Mononuclear cell (primary cell): ENCODE results near the gene TPST1. TPM values are rescaled to one million over a fixed set of nuclear protein-coding genes. Genes with fewer than 3 reads are reported as not detected.
"Not testable (repeated sequence)": the region's sequence is repeated elsewhere in the genome, so short reads cannot be mapped to it uniquely, and the experiment has no call there.

Experiments
- H3K27me3 ChIP-seq: 2 replicates; pipeline ENCODE4 v1.6.0; 2011; ENCODE audit warnings: low read length, control low read depth; ENCODE audit not compliant: insufficient read depth
- H3K4me1 ChIP-seq: 2 replicates; pipeline ENCODE4 v1.5.1; 2011; ENCODE audit warnings: mild to moderate bottlenecking, low read length, control low read depth; ENCODE audit not compliant: insufficient read depth
- H3K4me3 ChIP-seq: 2 replicates; pipeline ENCODE4 v1.5.1; 2011; ENCODE audit warnings: mild to moderate bottlenecking, low read length, moderate library complexity
- H3K9me3 ChIP-seq: 2 replicates; pipeline ENCODE4 v1.5.1; 2011; ENCODE audit warnings: low read depth, mild to moderate bottlenecking, control low read depth, low read length
- total RNA-seq: library from RNA; depleted of rRNA; stranded (reverse); fragments of >200 nt; gene quantifications from one replicate; pipeline ENCODE4 v1.2.3, GENCODE V29; 2012

The TPST1 gene
- total RNA-seq, 1 donor: 7.9 TPM

- Histone ChIP-seq H3K9me3 (no peaks in the 10 kb centered on the region), H3K27me3 (no peaks in the 10 kb centered on the region), H3K4me1 (no peaks in the 10 kb centered on the region), H3K4me3 (no peak overlapping the region)
Measured at GRCh38 chr7:66308411-66308810, 103.3 kb downstream of the TPST1 start.

- Histone ChIP-seq H3K9me3 (no peaks in the 10 kb centered on the region), H3K4me1 (no peaks in the 10 kb centered on the region), H3K4me3 (no peak overlapping the region), H3K27me3 (no peaks in the 10 kb centered on the region)
Measured at GRCh38 chr7:66310620-66311019, 105.5 kb downstream of the TPST1 start.

DNA sequence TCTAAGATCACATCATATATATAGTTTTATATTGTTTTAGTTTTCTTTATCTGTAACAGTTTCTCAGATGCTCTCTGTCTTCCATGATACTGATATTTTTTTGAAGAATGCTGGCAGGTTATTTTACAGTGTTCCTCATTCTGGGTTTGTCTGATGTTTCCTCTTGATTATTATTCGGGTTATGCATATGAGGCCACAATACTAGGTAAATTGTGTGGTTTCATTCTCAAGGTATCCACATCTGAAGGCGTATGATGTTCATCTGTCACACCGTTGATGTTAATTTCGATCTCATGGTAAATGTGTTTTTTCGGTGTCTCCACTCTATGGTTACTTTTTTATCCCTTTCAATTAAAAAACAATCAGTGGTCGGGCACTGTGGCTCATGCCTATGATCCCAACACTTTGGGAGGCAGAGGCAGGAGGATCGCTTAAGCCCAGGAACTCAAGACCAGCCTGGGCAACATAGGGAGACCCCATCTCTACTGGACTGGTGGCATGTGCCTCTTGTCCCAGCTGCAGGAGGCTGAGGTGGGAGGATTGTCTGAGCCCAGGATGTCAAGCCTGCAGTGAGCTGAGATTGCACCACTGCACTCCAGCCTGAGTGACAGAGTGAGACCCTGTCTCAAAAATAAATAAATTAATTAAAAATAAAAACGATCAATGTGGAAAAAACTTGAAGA lies 108.9 kb downstream of the TPST1 start:
- H3K4me1 ChIP-seq: no peaks in the 10 kb centered on the region
- no peaks in the 10 kb centered on the region for H3K27me3 ChIP-seq
- no peaks in the 10 kb centered on the region for H3K9me3 ChIP-seq
- no peak overlapping the region for H3K4me3 ChIP-seq

DNA sequence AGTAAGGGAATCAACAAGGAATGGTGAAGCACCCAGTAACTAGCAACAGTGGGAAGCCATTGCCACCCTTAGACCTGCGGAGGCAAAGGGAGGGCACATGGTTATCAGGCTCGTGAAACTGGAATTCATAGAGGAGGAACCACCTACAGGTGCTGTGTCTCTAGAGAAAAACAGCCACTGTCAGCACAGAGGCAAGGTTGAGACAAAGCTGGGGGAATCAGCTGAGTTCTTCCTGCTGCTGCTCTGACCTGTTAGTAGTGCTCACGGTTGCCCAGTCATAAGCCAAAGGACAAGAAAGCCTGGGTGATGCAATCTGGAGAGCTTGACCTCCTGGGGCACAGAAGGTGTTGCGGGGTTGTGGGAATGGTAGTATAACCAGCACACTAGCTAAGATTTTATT lies 110.1 kb downstream of the TPST1 start:
- no peaks in the 10 kb centered on the region for H3K4me1 ChIP-seq
- H3K9me3 ChIP-seq: no peaks in the 10 kb centered on the region
- no peaks in the 10 kb centered on the region for H3K27me3 ChIP-seq
- no peak overlapping the region for H3K4me3 ChIP-seq

- Histone ChIP-seq H3K27me3 (no peaks in the 10 kb centered on the region), H3K4me1 (no peaks in the 10 kb centered on the region), H3K9me3 (peaks cover 7% of the 10 kb centered on the region), H3K4me3 (no peak overlapping the region)
Measured at GRCh38 chr7:66319407-66319979, 114.4 kb downstream of the TPST1 start.

- Histone ChIP-seq H3K4me3 (no peak overlapping the region), H3K4me1 (peaks cover 4% of the 10 kb centered on the region), H3K27me3 (no peaks in the 10 kb centered on the region), H3K9me3 (peaks cover 7% of the 10 kb centered on the region)
Measured at GRCh38 chr7:66321283-66321682, 116.1 kb downstream of the TPST1 start.

- Histone ChIP-seq H3K9me3 (peaks cover 7% of the 10 kb centered on the region), H3K4me1 (peaks cover 4% of the 10 kb centered on the region), H3K4me3 (no peak overlapping the region), H3K27me3 (no peaks in the 10 kb centered on the region)
Measured at GRCh38 chr7:66323114-66323796, 118.1 kb downstream of the TPST1 start.

DNA sequence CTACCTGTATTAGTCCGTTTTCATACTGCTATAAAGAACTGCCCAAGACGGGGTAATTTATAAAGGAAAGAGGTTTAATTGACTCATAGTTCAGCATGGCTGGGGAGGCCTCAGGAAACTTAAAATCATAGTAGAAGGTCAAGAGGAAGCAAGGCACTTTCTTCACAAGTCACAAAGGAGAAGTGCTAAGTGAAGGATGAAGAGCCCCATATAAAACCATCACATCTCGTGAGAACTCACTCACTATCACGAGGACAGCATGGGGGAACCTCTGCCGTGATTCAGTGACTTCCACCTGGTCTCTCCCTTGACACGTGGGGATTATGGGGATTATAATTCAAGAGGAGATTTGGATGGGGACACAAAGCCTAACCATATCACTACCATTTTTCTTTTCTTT lies 119.9 kb downstream of the TPST1 start:
- not testable (repeated sequence) for H3K4me1 ChIP-seq, H3K27me3 ChIP-seq, H3K4me3 ChIP-seq, H3K9me3 ChIP-seq

GRCh38 chr7:66326501-66327215 lies 121.5 kb downstream of the TPST1 start:
- no peaks in the 10 kb centered on the region for H3K27me3 ChIP-seq
- peaks cover 4% of the 10 kb centered on the region for H3K4me1 ChIP-seq
- no peak overlapping the region for H3K4me3 ChIP-seq
- H3K9me3 ChIP-seq: peaks cover under 1% of the 10 kb centered on the region

- Histone ChIP-seq H3K9me3 (no peaks in the 10 kb centered on the region), H3K27me3 (no peaks in the 10 kb centered on the region), H3K4me3 (no peak overlapping the region), H3K4me1 (peaks cover 4% of the 10 kb centered on the region)
Measured at GRCh38 chr7:66330961-66331360, 125.8 kb downstream of the TPST1 start.

GRCh38 chr7:66331883-66332282 lies 126.7 kb downstream of the TPST1 start:
- H3K9me3 ChIP-seq: peaks cover 7% of the 10 kb centered on the region
- H3K4me3 ChIP-seq: no peak overlapping the region
- H3K4me1 ChIP-seq: peaks cover 4% of the 10 kb centered on the region
- no peaks in the 10 kb centered on the region for H3K27me3 ChIP-seq

DNA sequence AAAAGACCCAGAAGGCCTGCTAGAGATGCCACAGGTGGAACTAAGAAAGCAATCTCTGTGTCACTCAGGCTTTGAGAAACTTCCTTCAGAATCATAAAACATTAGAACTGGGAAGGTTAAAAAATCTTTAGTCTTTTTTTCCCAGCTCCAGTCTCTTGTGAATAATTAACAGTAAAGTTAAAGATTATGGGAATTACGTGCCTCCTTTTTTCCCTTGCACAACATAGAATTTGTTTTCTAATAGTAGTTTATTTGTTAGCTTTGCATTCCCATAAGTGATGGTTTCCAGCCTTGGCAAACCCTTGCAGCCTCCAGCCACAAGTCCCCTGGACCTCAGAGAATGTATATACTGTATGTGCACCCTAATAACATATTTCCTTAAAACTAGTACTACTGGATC lies 128.3 kb downstream of the TPST1 start:
- Histone ChIP-seq H3K4me3 (no peak overlapping the region), H3K27me3 (no peaks in the 10 kb centered on the region), H3K9me3 (peaks cover 9% of the 10 kb centered on the region), H3K4me1 (peaks cover 4% of the 10 kb centered on the region)

DNA sequence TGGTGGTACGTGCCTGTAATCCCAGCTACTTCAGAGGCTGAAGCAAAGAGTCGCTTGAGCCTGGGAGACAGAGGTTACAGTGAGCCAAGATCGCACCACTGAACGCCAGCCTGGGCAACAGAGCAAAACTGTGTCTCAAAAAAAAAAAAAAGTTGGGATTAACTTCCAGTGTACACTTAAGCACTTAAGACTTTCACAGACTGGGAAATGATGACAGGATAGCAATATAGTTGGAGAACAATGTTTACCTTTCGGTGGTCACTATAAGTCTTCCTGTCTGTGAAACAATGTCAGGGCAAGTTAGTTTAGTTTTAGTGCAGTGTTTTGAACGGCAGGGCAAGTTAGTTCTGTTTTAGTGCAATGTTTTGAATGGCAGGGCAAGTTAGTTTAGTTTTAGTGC lies 130.2 kb downstream of the TPST1 start:
- Histone ChIP-seq H3K9me3 (peaks cover 15% of the 10 kb centered on the region), H3K4me3 (no peak overlapping the region)

GRCh38 chr7:66336760-66337159 lies 131.6 kb downstream of the TPST1 start:
- Histone ChIP-seq H3K4me1 (peaks cover 3% of the 10 kb centered on the region), H3K4me3 (no peak overlapping the region), H3K27me3 (no peaks in the 10 kb centered on the region), H3K9me3 (peaks cover 15% of the 10 kb centered on the region)

More for the DNA sequence above, 130.2 kb downstream of the TPST1 start:
- H3K4me1 ChIP-seq: peaks cover 4% of the 10 kb centered on the region
- no peaks in the 10 kb centered on the region for H3K27me3 ChIP-seq

- Histone ChIP-seq H3K4me1 (peaks cover 3% of the 10 kb centered on the region), H3K9me3 (peaks cover 15% of the 10 kb centered on the region), H3K27me3 (no peaks in the 10 kb centered on the region), H3K4me3 (no peak overlapping the region)
Measured at GRCh38 chr7:66339141-66339540, 134.0 kb downstream of the TPST1 start.
